Liver (tissue), 9 donors: ENCODE measurements around the gene C9orf57. TPM values are rescaled to one million over a fixed set of nuclear protein-coding genes. Genes with fewer than 3 reads are reported as not detected.
"Not testable (repeated sequence)": the region's sequence is repeated elsewhere in the genome, so short reads cannot be mapped to it uniquely, and the experiment has no call there.

Experiments
- DNase-seq: peaks from one replicate; pipeline ENCODE4 v3.0.0-alpha.2; 2017; ENCODE audit warnings: low spot score
- H3K27ac ChIP-seq, 2 donors: one replicate each; pipeline ENCODE4 v1.7.0; 2013; ENCODE audit warnings: inconsistent platforms in 2 of 2, low read length in 2 of 2, control low read depth in 1 of 2, low read depth in 1 of 2, mild to moderate bottlenecking in 1 of 2
- H3K27me3 ChIP-seq, 4 donors: one replicate each; pipeline versions ENCODE4 v1.6.1 to v1.7.0; 2013; ENCODE audit warnings: low read length in 3 of 4, inconsistent platforms in 1 of 4, mild to moderate bottlenecking in 1 of 4, moderate library complexity in 1 of 4; ENCODE audit not compliant: control insufficient read depth in 4 of 4, insufficient read depth in 4 of 4
- H3K36me3 ChIP-seq, 4 donors: one replicate each; pipeline versions ENCODE4 v1.6.1 to v1.7.0; 2013; ENCODE audit warnings: low read length in 3 of 4, mild to moderate bottlenecking in 3 of 4, low read depth in 1 of 4, moderate library complexity in 1 of 4; ENCODE audit not compliant: control insufficient read depth in 4 of 4, insufficient read depth in 3 of 4
- H3K4me1 ChIP-seq, 4 donors: one replicate each; pipeline versions ENCODE4 v1.6.1 to v1.7.0; 2013; ENCODE audit warnings: low read length in 3 of 4, mild to moderate bottlenecking in 3 of 4, moderate library complexity in 1 of 4; ENCODE audit not compliant: control insufficient read depth in 4 of 4, insufficient read depth in 4 of 4
- H3K4me3 ChIP-seq, 3 donors: one replicate each; pipeline versions ENCODE4 v1.6.1 to v1.7.0; 2013; ENCODE audit warnings: low read length in 3 of 3, control low read depth in 1 of 3, low read depth in 1 of 3, mild to moderate bottlenecking in 1 of 3
- H3K9ac ChIP-seq, 2 donors: one replicate each; pipeline ENCODE4 v1.7.0; 2013; ENCODE audit warnings: low read length in 2 of 2, mild to moderate bottlenecking in 2 of 2, moderate library complexity in 2 of 2, control low read depth in 1 of 2, low read depth in 1 of 2
- H3K9me3 ChIP-seq, 4 donors: one replicate each; pipeline versions ENCODE4 v1.6.1 to v1.7.0; 2013; ENCODE audit warnings: low read length in 3 of 4; ENCODE audit not compliant: control insufficient read depth in 4 of 4
- ATF3 ChIP-seq: IDR thresholded peaks from 2 replicates; pipeline ENCODE4 v1.6.1; 2016; ENCODE audit warnings: antibody characterized with exemption
- CTCF ChIP-seq: fragments of 150-350 bp; IDR thresholded peaks from 2 replicates; pipeline ENCODE4 v1.5.1; 2017; ENCODE audit warnings: improper control_type of control experiment, low read depth, low read length; ENCODE audit not compliant: missing input control
- EGR1 ChIP-seq, 2 donors: IDR thresholded peaks; 2 replicates each; pipeline ENCODE4 v1.6.1; 2016 to 2018; ENCODE audit warnings: antibody characterized with exemption in 2 of 2, low read depth in 2 of 2
- FOXA1 ChIP-seq: IDR thresholded peaks from 2 replicates; pipeline ENCODE4 v1.6.1; 2016; ENCODE audit warnings: antibody characterized with exemption
- FOXA2 ChIP-seq: IDR thresholded peaks from 2 replicates; pipeline ENCODE4 v1.6.1; 2016; ENCODE audit warnings: antibody characterized with exemption
- GABPA ChIP-seq, 2 donors: IDR thresholded peaks in 1 of 2; conservative IDR thresholded peaks in 1 of 2; 2 replicates each; pipeline ENCODE4 v1.6.1; 2016; ENCODE audit warnings: antibody characterized with exemption in 2 of 2, mild to moderate bottlenecking in 1 of 2, moderate library complexity in 1 of 2
- HNF4A ChIP-seq, 2 donors: conservative IDR thresholded peaks; 2 replicates each; pipeline ENCODE4 v1.6.1; 2016; ENCODE audit warnings: antibody characterized with exemption in 2 of 2, mild to moderate bottlenecking in 2 of 2
- HNF4G ChIP-seq: IDR thresholded peaks from 2 replicates; pipeline ENCODE4 v1.6.1; 2016; ENCODE audit warnings: antibody characterized with exemption
- JUND ChIP-seq, 2 donors: IDR thresholded peaks; 2 replicates each; pipeline ENCODE4 v1.6.1; 2016; ENCODE audit warnings: antibody characterized with exemption in 2 of 2
- MAX ChIP-seq: IDR thresholded peaks from 2 replicates; pipeline ENCODE4 v1.6.1; 2016; ENCODE audit warnings: antibody characterized with exemption
- NR2F2 ChIP-seq: IDR thresholded peaks from 2 replicates; pipeline ENCODE4 v1.6.1; 2016; ENCODE audit warnings: antibody characterized with exemption
- RAD21 ChIP-seq, 2 donors: IDR thresholded peaks; 2 replicates each; pipeline ENCODE4 v1.6.1; 2016; ENCODE audit warnings: antibody characterized with exemption in 2 of 2, mild to moderate bottlenecking in 2 of 2
- REST ChIP-seq: IDR thresholded peaks from 2 replicates; pipeline ENCODE4 v1.6.1; 2016; ENCODE audit warnings: antibody characterized with exemption, mild to moderate bottlenecking
- RXRA ChIP-seq, 2 donors: IDR thresholded peaks; 2 replicates each; pipeline ENCODE4 v1.6.1; 2017 to 2018; ENCODE audit warnings: antibody characterized with exemption in 2 of 2, mild to moderate bottlenecking in 1 of 2
- SP1 ChIP-seq: IDR thresholded peaks from 2 replicates; pipeline ENCODE4 v1.6.1; 2018; ENCODE audit warnings: antibody characterized with exemption, mild to moderate bottlenecking
- TAF1 ChIP-seq: conservative IDR thresholded peaks from 2 replicates; pipeline ENCODE4 v1.6.1; 2016; ENCODE audit warnings: antibody characterized with exemption, mild to moderate bottlenecking
- YY1 ChIP-seq: IDR thresholded peaks from 2 replicates; pipeline ENCODE4 v1.6.1; 2016; ENCODE audit warnings: antibody characterized with exemption, mild to moderate bottlenecking
- ZBTB33 ChIP-seq: IDR thresholded peaks from 2 replicates; pipeline ENCODE4 v1.6.1; 2016; ENCODE audit warnings: antibody characterized with exemption
- WGBS: extraction: QIAGEN DNeasy Blood & Tissue Kit; methylation state at CpG from one replicate; pipeline ENCODE4 v1.1.7; 2013; 5-methylcytosine and 5-hydroxymethylcytosine counted together
- polyA plus RNA-seq, 2 donors: library from polyadenylated mRNA; stranded (reverse) in 1 of 2; unstranded in 1 of 2; fragments of 200-250 nt in 1 of 2; fragments of >200 nt in 1 of 2; fragmentation: Nextera tagmentation in 1 of 2; extraction: Ambion mirVana in 1 of 2; gene quantifications; one replicate each; pipeline versions ENCODE4 v1.2.1 to v1.2.3, GENCODE V29; 2013 to 2015
- total RNA-seq, 2 donors: library from RNA; depleted of rRNA; stranded (reverse); fragments of >200 nt; gene quantifications; one replicate each; pipeline ENCODE4 v1.2.3, GENCODE V29; 2014
- donor health status: healthy.
- donor health status: healthy.
- donor health status: healthy.
- donor health status: healthy.
- donor health status: healthy.

C9orf57 gene
- total and polyA plus RNA-seq, 4 donors: not detected

- H3K27ac ChIP-seq: no peak overlapping the region
- H3K36me3 ChIP-seq: no peaks in the 10 kb centered on the region
- H3K9me3 ChIP-seq: no peaks in the 10 kb centered on the region
- TF ChIP-seq SP1 (no peak), HNF4G (no peak), RAD21 (IDR thresholded peaks at IDR 0.05) (no peak), TAF1 (no peak), NR2F2 (no peak), HNF4A (conservative IDR thresholded peaks at IDR 0.05) (no peak), YY1 (no peak), MAX (no peak), GABPA (IDR thresholded peaks at IDR 0.05 in 1 of 2, conservative IDR thresholded peaks at IDR 0.05 in 1 of 2) (no peak), CTCF (no peak), REST (no peak), ZBTB33 (no peak), FOXA2 (no peak), EGR1 (IDR thresholded peaks at IDR 0.05; ENCODE audit: low read depth in 2 of 2) (no peak), JUND (IDR thresholded peaks at IDR 0.05) (no peak), FOXA1 (no peak), RXRA (IDR thresholded peaks at IDR 0.05) (no peak), ATF3 (no peak)
- H3K4me1 ChIP-seq: no peaks in the 10 kb centered on the region
- WGBS: 78% methylated on average over 4 of the region's 4 CpGs
- DNase-seq: no peak
- H3K4me3 ChIP-seq: no peak overlapping the region
- H3K27me3 ChIP-seq: no peaks in the 10 kb centered on the region
- no peak overlapping the region for H3K9ac ChIP-seq
Observed at GRCh38 chr9:72012646-72013045, 47.8 kb downstream of the C9orf57 start.

GRCh38 chr9:72007726-72008125 lies 52.7 kb downstream of the C9orf57 start:
- H3K36me3 ChIP-seq, H3K9me3 ChIP-seq, H3K27me3 ChIP-seq, DNase-seq, H3K9ac ChIP-seq, H3K4me3 ChIP-seq, H3K4me1 ChIP-seq, H3K27ac ChIP-seq: not testable (repeated sequence)
- 93% methylated on average over 20 of the region's 20 CpGs for WGBS
